HG02588 (cell line): ENCODE results near the gene SNTG2.

Experiments used
- ATAC-seq: cut with Tn5 transposase; IDR thresholded peaks from one replicate; pipeline ENCODE4 v1.9.1; 2021; ENCODE audit warnings: mild to moderate bottlenecking, moderate library complexity; ENCODE audit not compliant: unreplicated experiment

The SNTG2 gene

DNA sequence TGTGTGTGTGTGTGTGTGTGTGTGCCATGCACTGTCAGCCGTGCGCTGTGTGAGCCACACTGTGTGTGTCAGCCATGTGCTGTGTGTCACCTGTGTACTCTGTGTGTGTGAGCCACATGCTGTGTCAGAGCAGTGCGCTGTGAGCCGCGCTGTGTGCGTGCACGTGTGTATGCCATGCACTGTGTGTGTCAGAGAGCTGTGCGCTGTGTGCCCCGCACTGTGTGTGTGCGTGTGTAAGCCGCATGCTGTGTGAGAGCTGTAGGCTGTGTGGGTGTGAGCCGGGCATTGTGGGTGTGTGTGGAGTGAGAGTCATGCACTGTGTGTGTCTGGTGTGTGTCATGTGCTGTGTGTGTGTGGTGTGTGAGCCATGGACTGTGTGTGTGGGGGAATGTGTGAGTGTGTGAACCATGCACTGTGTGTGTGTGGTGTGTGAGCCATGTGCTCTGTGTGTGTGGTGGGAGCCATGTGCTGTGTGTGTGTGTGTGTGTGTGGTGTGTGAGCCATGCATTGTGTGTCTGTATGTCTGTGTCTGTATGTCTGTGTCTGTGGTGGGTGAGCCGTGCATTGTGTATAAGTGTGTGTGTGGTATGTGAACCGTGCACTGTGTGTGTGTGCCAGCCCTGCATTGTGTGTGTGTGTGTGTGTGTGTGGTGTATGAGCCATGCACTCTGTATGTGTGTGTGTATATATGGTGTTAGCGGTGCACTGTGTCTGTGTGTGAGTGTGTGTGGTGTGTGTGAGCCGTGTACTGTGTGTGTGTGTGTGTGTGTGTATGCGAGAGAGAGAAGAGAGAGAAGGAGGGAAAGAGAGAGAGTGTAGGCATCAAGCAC, 356.3 kb downstream of the SNTG2 start:
- ATAC-seq = no peak

DNA sequence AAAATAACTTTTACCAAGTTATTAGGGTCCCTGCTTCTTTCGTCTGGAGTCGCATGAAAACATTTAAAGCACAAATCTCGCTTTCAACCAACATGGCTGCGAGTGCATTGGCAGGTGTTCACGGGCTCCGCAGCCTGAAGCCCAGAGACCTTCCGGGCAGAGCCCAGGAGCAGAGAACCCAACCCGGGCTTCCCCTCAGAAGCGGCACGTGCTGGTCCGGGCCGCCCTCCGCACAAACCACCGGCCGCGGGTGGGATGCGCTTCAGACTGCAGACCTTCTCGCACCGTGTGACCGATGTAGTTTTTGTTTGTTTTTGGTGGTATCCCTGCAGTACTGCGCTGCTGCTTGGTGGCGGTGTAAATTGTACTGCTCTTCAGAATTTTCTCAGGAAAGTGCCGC, 357.0 kb downstream of the SNTG2 start:
- no peak for ATAC-seq

DNA sequence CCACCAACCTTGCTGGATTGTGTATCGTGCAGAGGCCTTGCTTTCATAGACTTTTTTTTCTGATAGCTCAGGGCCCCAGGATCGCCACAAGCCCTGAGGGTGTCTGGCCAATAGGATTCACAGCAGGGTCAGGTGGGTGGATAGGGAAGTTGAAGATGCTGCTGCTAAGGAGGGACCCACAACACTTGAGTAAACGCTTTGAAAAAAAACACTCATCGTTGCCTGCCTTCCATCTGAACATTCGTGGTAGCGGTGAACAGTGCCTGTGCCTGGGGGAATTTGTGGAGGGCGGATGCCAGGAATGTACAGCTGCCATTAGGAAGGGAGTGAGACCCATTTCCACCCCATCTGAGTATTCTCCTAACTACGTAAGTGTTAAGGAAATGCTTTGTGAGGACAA, 358.0 kb downstream of the SNTG2 start:
- no peak for ATAC-seq

DNA sequence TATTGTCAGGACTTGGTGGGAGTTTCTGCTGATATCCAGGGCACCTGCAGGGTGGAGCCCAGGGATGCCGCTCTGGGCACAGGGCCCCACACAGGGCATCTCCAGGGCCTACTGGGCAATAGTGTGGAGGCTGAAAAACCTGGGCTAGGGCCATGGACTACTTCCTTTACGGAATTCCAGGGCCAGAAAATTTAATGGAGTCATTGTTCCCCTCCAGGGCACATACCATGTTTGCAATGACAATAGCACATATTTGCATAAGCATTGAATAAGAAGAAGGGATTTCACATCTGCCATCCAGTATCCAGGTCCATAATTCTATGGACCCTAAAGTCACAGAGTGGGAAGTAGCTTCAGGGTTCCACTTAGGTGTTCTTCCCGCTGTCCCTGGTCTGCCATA, 358.9 kb downstream of the SNTG2 start:
- no peak for ATAC-seq

DNA sequence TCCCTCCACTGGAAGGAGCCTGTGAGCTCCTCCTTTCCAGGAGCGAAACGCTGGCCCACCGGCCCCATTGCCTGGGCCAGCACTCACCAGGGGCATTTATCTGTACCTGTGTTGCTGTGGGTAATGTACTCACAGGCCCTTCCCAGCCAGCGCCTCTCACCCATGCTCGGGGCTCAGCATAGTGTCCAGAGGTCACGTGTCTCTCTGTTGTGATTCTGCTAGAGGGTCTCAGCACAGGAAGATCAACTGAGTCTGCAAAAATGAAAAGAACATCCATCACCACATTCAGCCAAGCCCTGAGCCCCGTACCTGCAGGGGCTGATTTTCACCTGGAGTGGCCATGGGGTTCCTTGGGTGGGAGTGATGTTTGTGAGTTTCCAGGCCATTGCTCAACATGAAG, 359.6 kb downstream of the SNTG2 start:
- ATAC-seq = no peak

DNA sequence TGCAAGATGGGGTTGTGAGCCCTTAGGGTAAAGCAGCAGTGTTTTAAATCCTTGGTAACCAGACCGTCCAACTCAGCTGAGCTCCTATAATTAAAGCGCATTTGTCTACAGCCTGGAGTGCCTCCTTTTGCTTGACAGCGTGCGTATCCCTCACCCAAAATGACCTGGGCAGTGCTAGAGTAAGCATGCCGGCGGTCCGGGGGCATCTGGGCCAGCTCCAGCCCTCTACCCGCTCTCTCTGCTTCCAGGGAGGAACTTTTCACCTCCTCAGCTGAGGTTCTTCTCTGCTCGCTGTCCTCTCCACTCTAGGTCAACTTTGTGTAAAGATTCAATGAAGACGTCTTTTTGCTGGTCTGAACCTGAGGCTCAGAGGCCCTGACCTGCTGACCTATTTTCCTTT, 360.2 kb downstream of the SNTG2 start:
- no peak for ATAC-seq

DNA sequence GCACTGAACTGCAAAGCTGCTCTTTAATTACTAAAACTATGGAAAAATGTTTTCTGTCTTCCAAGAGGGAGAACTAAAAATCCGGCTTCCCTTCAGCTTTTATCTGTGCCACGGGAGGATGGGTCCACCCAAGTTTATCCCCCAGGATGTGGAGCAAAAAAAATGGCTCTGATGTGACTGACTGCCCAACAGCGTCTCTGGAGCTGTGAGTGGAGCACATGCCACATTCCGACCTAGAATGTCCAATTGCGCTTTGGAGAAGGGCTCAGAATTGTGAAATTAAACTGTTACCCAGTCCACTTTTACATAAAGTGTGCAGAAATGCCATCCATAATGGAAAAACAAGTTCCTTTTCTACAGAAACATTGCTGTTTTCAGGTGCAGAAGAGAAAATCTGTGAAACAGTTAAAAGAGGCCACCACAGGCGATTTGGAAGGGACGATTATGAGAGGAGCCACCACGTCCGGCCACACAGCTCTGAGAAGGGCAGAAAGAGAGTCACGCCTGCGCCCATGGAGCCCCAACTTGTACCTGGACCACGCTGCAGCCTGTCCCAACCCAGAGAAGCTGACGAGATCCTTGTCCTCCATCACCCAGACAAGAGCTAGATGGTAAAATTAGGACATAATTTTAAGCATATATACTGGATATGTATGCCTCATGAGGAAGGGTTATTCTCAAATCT, 362.7 kb downstream of the SNTG2 start:
- ATAC-seq = no peak

DNA sequence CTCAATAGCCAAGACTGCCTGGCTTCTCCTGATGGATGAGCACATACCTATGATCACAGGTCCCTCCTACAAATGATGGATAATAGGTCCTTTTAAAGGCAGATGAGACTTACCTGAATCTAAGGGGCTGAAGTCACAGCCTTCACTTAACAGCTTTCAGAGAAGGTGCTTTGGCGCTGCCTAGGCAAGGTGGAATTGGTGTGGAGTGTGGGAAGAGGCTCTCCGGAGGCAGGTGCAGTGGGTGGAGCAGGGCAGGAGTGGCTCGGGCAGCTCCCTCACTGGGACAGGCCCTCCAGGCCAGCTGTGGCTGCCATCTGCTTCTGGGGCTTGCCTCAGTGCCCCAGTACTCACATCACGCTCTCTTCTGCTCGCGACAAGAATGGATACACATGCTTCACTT, 363.6 kb downstream of the SNTG2 start:
- no peak for ATAC-seq

DNA sequence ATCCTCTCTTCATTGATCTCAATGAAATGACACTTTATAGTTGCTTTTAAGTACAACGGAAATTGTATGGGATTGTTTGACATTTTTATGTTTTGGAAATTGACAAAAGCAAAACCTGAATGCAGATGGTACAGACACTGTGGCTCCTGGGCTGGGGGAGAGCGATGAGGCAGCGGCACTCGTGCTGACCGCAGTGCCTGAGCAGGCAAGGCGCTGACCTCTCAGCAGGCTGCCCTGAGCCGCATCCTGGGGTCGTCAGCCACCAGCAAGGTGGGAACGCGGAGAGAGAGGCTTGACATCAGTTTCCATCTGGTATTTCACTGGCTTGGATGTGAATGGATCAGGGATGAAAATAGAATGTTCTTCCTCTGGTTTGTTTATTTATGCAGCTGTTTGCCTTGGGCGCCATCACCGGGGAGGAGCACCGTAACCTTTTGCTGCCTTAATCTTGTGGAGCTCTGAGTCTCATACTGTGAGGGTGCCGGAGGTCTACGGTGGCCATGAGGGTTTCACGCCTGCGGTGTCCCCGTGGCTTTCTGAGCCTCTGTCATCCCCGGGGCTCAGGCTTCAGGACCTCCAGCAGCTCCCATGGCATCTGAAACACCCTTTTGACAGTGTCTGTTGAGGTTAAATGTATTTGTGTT, 367.8 kb downstream of the SNTG2 start:
- ATAC-seq = no peak

DNA sequence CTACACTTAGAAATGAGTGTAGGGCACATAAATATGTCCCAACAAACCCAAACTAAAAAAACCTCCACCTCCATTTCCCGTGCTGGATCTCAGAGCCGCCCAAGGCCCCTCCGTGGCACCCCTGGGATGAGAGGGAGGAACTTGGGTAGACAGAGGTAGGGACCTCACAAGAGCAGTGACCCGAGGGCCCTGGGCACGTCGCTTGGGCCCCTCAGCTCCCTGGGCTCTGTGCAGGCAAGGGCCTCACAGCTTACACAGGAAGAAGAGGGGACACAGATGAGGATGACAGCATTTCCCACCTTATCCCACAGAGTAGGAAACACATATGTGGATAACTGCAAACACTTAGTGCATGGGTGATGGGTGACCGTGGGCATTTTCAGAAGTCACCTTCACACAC, 368.7 kb downstream of the SNTG2 start:
- no peak for ATAC-seq

DNA sequence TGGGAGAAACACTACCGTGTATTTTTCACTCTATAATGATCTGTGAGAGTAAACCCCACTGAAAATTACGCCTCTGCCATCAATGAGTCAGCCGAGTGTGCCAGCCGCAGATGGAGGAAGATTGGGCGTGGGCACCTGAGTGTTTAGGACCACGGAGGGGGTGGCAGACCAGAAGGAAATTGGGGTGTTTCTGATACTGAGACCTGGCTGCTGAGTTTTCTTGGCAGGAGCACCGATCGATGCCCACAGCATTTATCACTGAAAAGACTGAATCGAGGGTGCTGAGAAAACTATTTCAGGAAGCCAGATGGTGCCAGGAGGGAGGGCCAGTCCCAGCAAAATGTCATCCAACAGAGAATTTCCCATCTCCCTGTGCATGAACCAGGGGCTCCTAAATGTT, 370.7 kb downstream of the SNTG2 start:
- ATAC-seq = no peak

DNA sequence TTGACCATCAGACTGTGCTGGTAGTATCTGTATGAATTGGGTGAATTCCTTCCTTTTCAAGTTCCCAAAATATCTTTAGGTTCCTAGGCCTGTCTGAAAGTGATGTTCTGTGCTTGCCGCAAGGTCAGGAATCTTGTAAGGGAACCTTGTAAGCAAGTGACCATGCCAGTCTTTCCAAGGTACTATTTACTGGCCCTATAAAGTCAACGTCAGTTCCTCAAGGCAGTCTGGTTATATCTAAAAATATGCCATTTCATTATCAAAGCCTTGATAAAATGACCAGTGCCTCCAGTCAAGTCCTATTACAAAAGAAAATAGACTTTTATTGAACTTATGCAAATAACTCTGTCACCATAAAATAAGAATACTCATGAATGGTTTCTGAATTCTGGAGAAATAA, 374.2 kb downstream of the SNTG2 start:
- no peak for ATAC-seq

DNA sequence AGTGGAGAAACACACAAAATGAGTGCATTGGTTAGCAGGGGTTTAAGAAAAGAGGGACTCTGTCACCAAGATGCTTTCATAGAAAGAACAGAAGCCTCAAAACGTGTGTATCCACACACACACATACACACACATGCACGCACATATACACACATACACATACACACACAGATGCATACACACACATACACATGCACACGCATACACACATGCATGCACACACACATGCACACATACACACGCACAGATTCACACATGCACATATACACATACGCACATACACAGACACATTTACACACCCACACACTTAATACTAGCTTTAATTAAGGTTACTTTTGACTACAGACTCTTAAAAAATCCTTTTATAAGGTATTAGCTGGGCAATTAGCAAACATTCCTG, 378.0 kb downstream of the SNTG2 start:
- no peak for ATAC-seq

DNA sequence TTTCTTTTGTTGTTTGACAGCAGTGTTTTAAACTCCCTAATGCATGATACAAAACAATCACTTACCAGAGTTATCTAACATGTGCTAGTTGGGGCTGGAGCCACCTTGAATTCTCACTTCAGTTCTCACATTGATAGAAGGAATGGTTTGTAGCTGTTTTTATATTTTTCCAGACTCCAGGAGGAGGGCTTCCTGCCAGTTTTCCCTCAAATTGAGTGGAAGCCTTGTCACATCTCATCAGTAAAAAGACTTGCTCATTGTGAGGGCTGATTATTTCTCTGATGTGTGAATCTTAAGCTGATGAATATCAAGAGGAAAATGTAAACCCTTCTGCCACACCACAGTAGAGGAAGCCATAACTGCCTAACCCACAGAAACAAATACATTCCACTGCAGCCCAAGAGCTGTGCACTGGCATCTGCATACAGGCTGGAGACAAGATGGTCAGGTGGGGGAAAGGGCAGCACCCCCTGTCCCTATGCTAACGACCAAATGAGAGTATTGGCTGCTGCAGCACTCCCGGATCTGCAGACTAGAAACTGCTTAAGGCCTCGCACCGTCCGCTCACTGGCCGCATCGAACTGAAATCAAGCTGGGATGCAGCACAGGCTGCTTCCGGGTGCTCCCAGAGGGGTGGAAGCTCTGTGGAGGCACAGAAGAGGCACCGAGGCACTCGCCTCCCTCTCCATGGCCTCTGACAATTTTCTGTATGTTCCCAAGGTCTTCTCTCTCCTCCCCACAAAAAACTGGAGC, 388.9 kb downstream of the SNTG2 start:
- no peak for ATAC-seq

DNA sequence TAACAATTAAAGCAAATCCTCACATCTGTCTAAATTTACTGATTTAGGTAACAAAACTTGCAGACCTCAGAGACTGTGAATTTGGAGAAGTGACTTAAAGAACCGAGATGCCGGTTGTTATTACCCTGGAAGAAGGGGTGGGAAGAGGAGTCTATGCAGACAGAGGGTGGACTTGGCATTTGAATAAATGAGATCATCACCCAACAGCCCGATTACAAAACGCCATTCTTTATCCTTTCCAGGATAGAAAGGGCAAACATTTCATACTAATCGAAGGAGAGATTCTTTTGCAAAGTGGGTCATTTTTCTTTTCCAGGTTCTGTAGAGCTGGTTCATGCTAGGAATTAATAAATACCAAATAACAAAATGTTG, 389.5 kb downstream of the SNTG2 start:
- ATAC-seq = no peak

DNA sequence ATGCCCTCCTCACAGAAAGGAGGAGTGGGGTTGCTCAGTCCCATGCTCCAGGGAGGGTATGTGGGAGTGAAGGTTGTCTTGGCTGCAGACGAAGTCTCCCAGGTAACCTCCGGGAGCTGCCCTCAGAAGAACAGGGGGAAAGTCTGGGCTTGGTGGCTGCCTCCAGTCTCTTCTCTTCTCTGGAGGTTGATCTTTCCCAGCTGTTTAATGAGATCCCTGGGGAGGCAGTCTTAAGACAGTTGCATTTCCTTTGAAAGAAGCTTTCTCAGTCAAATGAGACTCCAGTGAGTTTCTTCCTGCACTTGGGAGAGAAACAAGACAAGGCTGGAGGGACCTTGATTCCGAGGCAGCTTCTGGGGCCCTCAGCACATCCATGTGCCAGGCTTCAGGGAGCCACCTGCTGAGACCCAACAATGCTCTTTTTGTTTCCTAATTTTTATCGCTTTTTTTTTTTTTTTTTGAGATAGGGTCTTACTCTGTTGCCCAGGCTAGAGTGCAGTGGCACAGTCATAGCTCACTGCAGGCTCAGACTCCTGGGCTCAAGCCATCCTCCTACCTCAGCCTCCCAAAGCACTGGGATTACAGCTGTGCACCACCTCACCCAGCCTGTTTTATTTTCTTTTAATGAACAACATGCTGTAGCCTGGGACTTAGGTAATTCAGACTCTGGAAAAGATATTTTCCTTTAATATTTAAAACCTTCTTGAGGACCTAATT, 390.9 kb downstream of the SNTG2 start:
- ATAC-seq = no peak

DNA sequence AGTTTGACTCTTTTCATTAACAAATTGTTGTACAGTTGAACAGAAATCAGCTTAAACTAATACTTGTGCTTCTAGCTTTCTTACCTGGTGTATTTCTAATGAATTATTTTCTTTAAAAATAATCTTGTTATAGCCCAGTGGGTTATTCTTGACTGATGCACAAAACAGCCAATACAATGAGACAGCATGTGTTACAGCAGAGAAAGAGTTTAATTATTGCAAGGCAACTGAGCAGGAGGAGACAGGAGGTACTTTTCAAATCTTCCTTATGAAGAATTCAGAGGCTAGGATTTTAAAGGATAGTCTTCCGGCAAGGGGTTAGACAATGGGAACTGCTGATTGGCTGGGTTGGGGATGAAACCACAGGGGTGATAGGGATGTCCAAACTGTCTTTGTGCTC, 398.1 kb downstream of the SNTG2 start:
- no peak for ATAC-seq

DNA sequence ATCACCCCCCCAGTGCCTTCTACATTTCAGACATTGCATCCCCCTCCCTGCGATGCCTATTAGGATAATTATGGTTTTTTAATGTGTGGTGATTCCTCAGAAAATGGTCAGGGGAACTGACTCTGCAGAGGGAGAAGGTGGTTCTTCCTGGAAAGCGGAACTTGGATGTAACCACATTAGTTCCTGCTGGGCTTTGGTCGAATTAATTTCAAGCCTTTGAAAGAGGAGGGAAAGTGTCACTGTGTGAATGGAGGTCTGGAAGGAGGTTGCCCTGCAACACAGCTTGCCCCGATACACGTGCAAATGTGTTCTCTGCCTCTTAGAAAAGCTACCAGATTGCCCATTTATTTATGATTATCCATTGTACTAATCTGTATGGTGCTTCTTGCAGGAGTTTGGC, 399.5 kb downstream of the SNTG2 start:
- ATAC-seq = no peak

DNA sequence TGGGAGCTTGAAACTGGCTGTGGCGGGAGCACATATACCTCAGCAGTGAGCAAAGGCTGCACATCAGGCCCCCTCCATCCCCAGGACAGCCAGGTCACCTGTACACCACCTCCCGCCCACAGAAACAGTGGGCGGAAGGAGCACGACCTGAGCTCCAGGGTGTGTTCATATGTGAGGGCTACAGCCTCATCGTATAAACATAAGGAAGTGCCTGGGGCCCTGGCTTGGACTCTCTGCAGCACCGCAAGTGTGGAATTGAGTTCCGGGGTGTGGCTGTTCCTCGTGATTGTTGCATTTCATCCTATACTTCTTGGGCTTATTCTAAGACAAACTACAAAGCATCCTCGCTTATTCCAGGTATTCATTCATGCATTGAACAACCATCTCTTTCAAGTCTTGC, 402.5 kb downstream of the SNTG2 start:
- no peak for ATAC-seq

DNA sequence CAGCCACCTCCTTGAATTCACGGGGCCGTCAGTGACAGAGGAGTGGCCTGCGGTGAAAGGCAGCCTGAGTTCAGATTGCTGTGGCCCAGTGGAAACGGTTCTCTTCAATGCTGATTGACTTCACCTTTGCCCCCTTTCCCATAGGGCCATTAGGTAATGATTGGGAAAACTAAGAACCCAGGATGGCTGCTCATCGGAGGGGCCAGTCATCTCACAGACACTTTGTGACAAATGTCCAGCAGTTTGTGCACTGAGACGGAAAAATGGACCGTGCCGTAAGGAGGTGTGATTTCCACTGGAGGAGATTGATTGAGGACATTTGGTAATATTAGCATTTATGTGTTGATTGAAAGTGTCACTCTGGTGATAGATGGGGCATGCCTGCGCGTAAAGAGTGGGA, 402.9 kb downstream of the SNTG2 start:
- no peak for ATAC-seq

DNA sequence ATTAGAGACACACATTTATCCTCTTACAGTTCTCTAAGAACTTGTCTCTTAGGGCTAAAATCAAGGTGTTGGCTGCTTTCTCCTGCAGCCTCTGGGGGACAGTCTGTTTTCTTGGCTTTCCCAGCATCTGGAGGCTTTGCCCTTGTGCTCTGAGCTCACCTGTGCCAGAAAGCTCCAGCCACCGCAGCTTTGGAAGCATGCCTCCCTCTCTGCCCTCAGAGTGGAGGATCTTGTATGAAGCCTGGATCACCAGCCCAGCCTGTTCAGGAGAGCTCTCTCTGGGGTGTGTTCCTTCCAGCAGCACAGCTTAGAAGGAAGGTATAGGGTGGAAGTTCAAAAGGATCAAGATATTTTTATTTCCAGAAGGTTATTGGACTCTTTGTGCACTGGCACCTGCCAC, 409.5 kb downstream of the SNTG2 start:
- no peak for ATAC-seq
